Liver (tissue), 9 donors: ENCODE measurements around the gene HS3ST1. TPM values are rescaled to one million over a fixed set of nuclear protein-coding genes. Genes with fewer than 3 reads are reported as not detected.

Experiments used
- DNase-seq: peaks from one replicate; pipeline ENCODE4 v3.0.0-alpha.2; 2017; ENCODE audit warnings: low spot score
- H3K27ac ChIP-seq, 2 donors: one replicate each; pipeline ENCODE4 v1.7.0; 2013; ENCODE audit warnings: inconsistent platforms in 2 of 2, low read length in 2 of 2, control low read depth in 1 of 2, low read depth in 1 of 2, mild to moderate bottlenecking in 1 of 2
- H3K27me3 ChIP-seq, 4 donors: one replicate each; pipeline versions ENCODE4 v1.6.1 to v1.7.0; 2013; ENCODE audit warnings: low read length in 3 of 4, inconsistent platforms in 1 of 4, mild to moderate bottlenecking in 1 of 4, moderate library complexity in 1 of 4; ENCODE audit not compliant: control insufficient read depth in 4 of 4, insufficient read depth in 4 of 4
- H3K36me3 ChIP-seq, 4 donors: one replicate each; pipeline versions ENCODE4 v1.6.1 to v1.7.0; 2013; ENCODE audit warnings: low read length in 3 of 4, mild to moderate bottlenecking in 3 of 4, low read depth in 1 of 4, moderate library complexity in 1 of 4; ENCODE audit not compliant: control insufficient read depth in 4 of 4, insufficient read depth in 3 of 4
- H3K4me1 ChIP-seq, 4 donors: one replicate each; pipeline versions ENCODE4 v1.6.1 to v1.7.0; 2013; ENCODE audit warnings: low read length in 3 of 4, mild to moderate bottlenecking in 3 of 4, moderate library complexity in 1 of 4; ENCODE audit not compliant: control insufficient read depth in 4 of 4, insufficient read depth in 4 of 4
- H3K4me3 ChIP-seq, 3 donors: one replicate each; pipeline versions ENCODE4 v1.6.1 to v1.7.0; 2013; ENCODE audit warnings: low read length in 3 of 3, control low read depth in 1 of 3, low read depth in 1 of 3, mild to moderate bottlenecking in 1 of 3
- H3K9ac ChIP-seq, 2 donors: one replicate each; pipeline ENCODE4 v1.7.0; 2013; ENCODE audit warnings: low read length in 2 of 2, mild to moderate bottlenecking in 2 of 2, moderate library complexity in 2 of 2, control low read depth in 1 of 2, low read depth in 1 of 2
- H3K9me3 ChIP-seq, 4 donors: one replicate each; pipeline versions ENCODE4 v1.6.1 to v1.7.0; 2013; ENCODE audit warnings: low read length in 3 of 4; ENCODE audit not compliant: control insufficient read depth in 4 of 4
- ATF3 ChIP-seq: IDR thresholded peaks from 2 replicates; pipeline ENCODE4 v1.6.1; 2016; ENCODE audit warnings: antibody characterized with exemption
- CTCF ChIP-seq: fragments of 150-350 bp; IDR thresholded peaks from 2 replicates; pipeline ENCODE4 v1.5.1; 2017; ENCODE audit warnings: improper control_type of control experiment, low read depth, low read length; ENCODE audit not compliant: missing input control
- EGR1 ChIP-seq, 2 donors: IDR thresholded peaks; 2 replicates each; pipeline ENCODE4 v1.6.1; 2016 to 2018; ENCODE audit warnings: antibody characterized with exemption in 2 of 2, low read depth in 2 of 2
- FOXA2 ChIP-seq: IDR thresholded peaks from 2 replicates; pipeline ENCODE4 v1.6.1; 2016; ENCODE audit warnings: antibody characterized with exemption
- GABPA ChIP-seq, 2 donors: IDR thresholded peaks in 1 of 2; conservative IDR thresholded peaks in 1 of 2; 2 replicates each; pipeline ENCODE4 v1.6.1; 2016; ENCODE audit warnings: antibody characterized with exemption in 2 of 2, mild to moderate bottlenecking in 1 of 2, moderate library complexity in 1 of 2
- HNF4A ChIP-seq, 2 donors: conservative IDR thresholded peaks; 2 replicates each; pipeline ENCODE4 v1.6.1; 2016; ENCODE audit warnings: antibody characterized with exemption in 2 of 2, mild to moderate bottlenecking in 2 of 2
- HNF4G ChIP-seq: IDR thresholded peaks from 2 replicates; pipeline ENCODE4 v1.6.1; 2016; ENCODE audit warnings: antibody characterized with exemption
- JUND ChIP-seq, 2 donors: IDR thresholded peaks; 2 replicates each; pipeline ENCODE4 v1.6.1; 2016; ENCODE audit warnings: antibody characterized with exemption in 2 of 2
- NR2F2 ChIP-seq: IDR thresholded peaks from 2 replicates; pipeline ENCODE4 v1.6.1; 2016; ENCODE audit warnings: antibody characterized with exemption
- RAD21 ChIP-seq, 2 donors: IDR thresholded peaks; 2 replicates each; pipeline ENCODE4 v1.6.1; 2016; ENCODE audit warnings: antibody characterized with exemption in 2 of 2, mild to moderate bottlenecking in 2 of 2
- REST ChIP-seq: IDR thresholded peaks from 2 replicates; pipeline ENCODE4 v1.6.1; 2016; ENCODE audit warnings: antibody characterized with exemption, mild to moderate bottlenecking
- RXRA ChIP-seq, 2 donors: IDR thresholded peaks; 2 replicates each; pipeline ENCODE4 v1.6.1; 2017 to 2018; ENCODE audit warnings: antibody characterized with exemption in 2 of 2, mild to moderate bottlenecking in 1 of 2
- SP1 ChIP-seq: IDR thresholded peaks from 2 replicates; pipeline ENCODE4 v1.6.1; 2018; ENCODE audit warnings: antibody characterized with exemption, mild to moderate bottlenecking
- TAF1 ChIP-seq: conservative IDR thresholded peaks from 2 replicates; pipeline ENCODE4 v1.6.1; 2016; ENCODE audit warnings: antibody characterized with exemption, mild to moderate bottlenecking
- YY1 ChIP-seq: IDR thresholded peaks from 2 replicates; pipeline ENCODE4 v1.6.1; 2016; ENCODE audit warnings: antibody characterized with exemption, mild to moderate bottlenecking
- WGBS: extraction: QIAGEN DNeasy Blood & Tissue Kit; methylation state at CpG from one replicate; pipeline ENCODE4 v1.1.7; 2013; 5-methylcytosine and 5-hydroxymethylcytosine counted together
- polyA plus RNA-seq, 2 donors: library from polyadenylated mRNA; stranded (reverse) in 1 of 2; unstranded in 1 of 2; fragments of 200-250 nt in 1 of 2; fragments of >200 nt in 1 of 2; fragmentation: Nextera tagmentation in 1 of 2; extraction: Ambion mirVana in 1 of 2; gene quantifications; one replicate each; pipeline versions ENCODE4 v1.2.1 to v1.2.3, GENCODE V29; 2013 to 2015
- total RNA-seq, 2 donors: library from RNA; depleted of rRNA; stranded (reverse); fragments of >200 nt; gene quantifications; one replicate each; pipeline ENCODE4 v1.2.3, GENCODE V29; 2014
- TF ChIP-seq, protein P1 (sequence below): IDR thresholded peaks from 2 replicates; pipeline ENCODE4 v1.6.1; 2016; ENCODE audit warnings: antibody characterized with exemption
- TF ChIP-seq, protein P2 (sequence below): IDR thresholded peaks from 2 replicates; pipeline ENCODE4 v1.6.1; 2016; ENCODE audit warnings: antibody characterized with exemption
- donor health status: healthy.
- donor health status: healthy.
- donor health status: healthy.
- donor health status: healthy.
- donor health status: healthy.

HS3ST1 gene
- total and polyA plus RNA-seq, 4 donors, result 0.25 to 0.75 (median 0.30) TPM

GRCh38 chr4:11463707-11464106, 35.0 kb upstream of the HS3ST1 start:
- no peak for DNase-seq
- TF ChIP-seq GABPA (IDR thresholded peaks at IDR 0.05 in 1 of 2, conservative IDR thresholded peaks at IDR 0.05 in 1 of 2) (no peak), JUND (IDR thresholded peaks at IDR 0.05) (no peak), RAD21 (IDR thresholded peaks at IDR 0.05) (no peak), ATF3 (no peak), CTCF (no peak), HNF4A (conservative IDR thresholded peaks at IDR 0.05) (no peak), FOXA2 (no peak), YY1 (no peak), SP1 (no peak), HNF4G (no peak), EGR1 (IDR thresholded peaks at IDR 0.05; ENCODE audit: low read depth in 2 of 2) (no peak), REST (no peak), NR2F2 (no peak), RXRA (IDR thresholded peaks at IDR 0.05) (no peak)
- TF ChIP-seq, protein P1, sequence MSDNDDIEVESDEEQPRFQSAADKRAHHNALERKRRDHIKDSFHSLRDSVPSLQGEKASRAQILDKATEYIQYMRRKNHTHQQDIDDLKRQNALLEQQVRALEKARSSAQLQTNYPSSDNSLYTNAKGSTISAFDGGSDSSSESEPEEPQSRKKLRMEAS, result no peak
- TF ChIP-seq, protein P2, sequence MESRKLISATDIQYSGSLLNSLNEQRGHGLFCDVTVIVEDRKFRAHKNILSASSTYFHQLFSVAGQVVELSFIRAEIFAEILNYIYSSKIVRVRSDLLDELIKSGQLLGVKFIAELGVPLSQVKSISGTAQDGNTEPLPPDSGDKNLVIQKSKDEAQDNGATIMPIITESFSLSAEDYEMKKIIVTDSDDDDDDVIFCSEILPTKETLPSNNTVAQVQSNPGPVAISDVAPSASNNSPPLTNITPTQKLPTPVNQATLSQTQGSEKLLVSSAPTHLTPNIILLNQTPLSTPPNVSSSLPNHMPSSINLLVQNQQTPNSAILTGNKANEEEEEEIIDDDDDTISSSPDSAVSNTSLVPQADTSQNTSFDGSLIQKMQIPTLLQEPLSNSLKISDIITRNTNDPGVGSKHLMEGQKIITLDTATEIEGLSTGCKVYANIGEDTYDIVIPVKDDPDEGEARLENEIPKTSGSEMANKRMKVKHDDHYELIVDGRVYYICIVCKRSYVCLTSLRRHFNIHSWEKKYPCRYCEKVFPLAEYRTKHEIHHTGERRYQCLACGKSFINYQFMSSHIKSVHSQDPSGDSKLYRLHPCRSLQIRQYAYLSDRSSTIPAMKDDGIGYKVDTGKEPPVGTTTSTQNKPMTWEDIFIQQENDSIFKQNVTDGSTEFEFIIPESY, result no peak
- no peaks in the 10 kb centered on the region for H3K4me1 ChIP-seq

GRCh38 chr4:11456401-11456800, 27.7 kb upstream of the HS3ST1 start:
- no peak overlapping the region for H3K9ac ChIP-seq
- no peak overlapping the region for H3K4me3 ChIP-seq
- no peak overlapping the region for H3K27ac ChIP-seq
- H3K9me3 ChIP-seq, result peaks cover 0 to 3% (median 0%) of the 10 kb centered on the region in 4 donors
- no peak for DNase-seq
- no peaks in the 10 kb centered on the region for H3K36me3 ChIP-seq
- 69% methylated on average over 1 of the region's 1 CpG for WGBS
- no peaks in the 10 kb centered on the region for H3K4me1 ChIP-seq
- peaks cover 0 to 2% (median 0%) of the 10 kb centered on the region in 4 donors for H3K27me3 ChIP-seq
- TF ChIP-seq FOXA2 (no peak), REST (no peak), TAF1 (no peak), RXRA (IDR thresholded peaks at IDR 0.05) (no peak), EGR1 (IDR thresholded peaks at IDR 0.05; ENCODE audit: low read depth in 2 of 2) (no peak), HNF4A (conservative IDR thresholded peaks at IDR 0.05) (no peak), RAD21 (IDR thresholded peaks at IDR 0.05) (no peak)
- TF ChIP-seq, protein P2, result no peak
- TF ChIP-seq, protein P1, result no peak

More at GRCh38 chr4:11463707-11464106, 35.0 kb upstream of the HS3ST1 start:
- no peaks in the 10 kb centered on the region for H3K36me3 ChIP-seq
- H3K27ac ChIP-seq, result no peak overlapping the region
- 74% methylated on average over 1 of the region's 1 CpG for whole genome bisulfite sequencing
- no peaks in the 10 kb centered on the region for H3K27me3 ChIP-seq
- no peak overlapping the region for H3K4me3 ChIP-seq
- H3K9me3 ChIP-seq, result peaks cover 0 to 3% (median 0%) of the 10 kb centered on the region in 4 donors
- no peak overlapping the region for H3K9ac ChIP-seq
